ENCODE data around the gene RASD1.
A peak's percentile ranks its signal among the peaks of the same experiment; 100 is the strongest.
"Not testable (repeated sequence)": the region's sequence is repeated elsewhere in the genome, so short reads cannot be mapped to it uniquely, and the experiment has no call there.

The RASD1 gene

GRCh38 chr17:17495536-17496188, 533 bp downstream of the RASD1 start:
- DNase-seq, result peak; percentile 47

GRCh38 chr17:17494870-17495535, 1.2 kb downstream of the RASD1 start:
- DNase-seq, result peak; percentile 36

GRCh38 chr17:17494499-17494869, 1.7 kb downstream of the RASD1 start:
- DNase-seq, result no peak

- no peak for DNase-seq
Observed at GRCh38 chr17:17493986-17494466, 2.2 kb downstream of the RASD1 start.

GRCh38 chr17:17493249-17493985, 2.8 kb downstream of the RASD1 start:
- no peak for DNase-seq

GRCh38 chr17:17492571-17492970, 3.6 kb downstream of the RASD1 start:
- DNase-seq, result no peak

- DNase-seq, result no peak
Observed at GRCh38 chr17:17492085-17492484, 4.1 kb downstream of the RASD1 start.

- no peak for DNase-seq
Observed at GRCh38 chr17:17491546-17491988, 4.6 kb downstream of the RASD1 start.

GRCh38 chr17:17491031-17491471, 5.1 kb downstream of the RASD1 start:
- DNase-seq, result no peak

- no peak for DNase-seq
Observed at GRCh38 chr17:17487998-17488397, 8.2 kb downstream of the RASD1 start.

- DNase-seq, result not testable (repeated sequence)
Observed at GRCh38 chr17:17486416-17486815, 9.8 kb downstream of the RASD1 start.

- DNase-seq, result no peak
Observed at GRCh38 chr17:17485420-17485819, 10.8 kb downstream of the RASD1 start.

GRCh38 chr17:17484451-17484899, 11.7 kb downstream of the RASD1 start:
- no peak for DNase-seq

- DNase-seq, result no peak
Observed at GRCh38 chr17:17481860-17482259, 14.3 kb downstream of the RASD1 start.

GRCh38 chr17:17480593-17481148, 15.5 kb downstream of the RASD1 start:
- no peak for DNase-seq

- no peak for DNase-seq
Observed at GRCh38 chr17:17479209-17479608, 17.0 kb downstream of the RASD1 start.

GRCh38 chr17:17476865-17477467, 19.2 kb downstream of the RASD1 start, which contains the start of gene MED9:
TSS of gene MED9 (plus strand) at chr17:17477000. CDS start at chr17:17477042, 42 bp downstream.
- DNase-seq, result peak; percentile 95

- no peak for DNase-seq
Observed at GRCh38 chr17:17474341-17474740, 21.9 kb downstream of the RASD1 start.

- DNase-seq, result no peak
Observed at GRCh38 chr17:17472333-17472920, 23.8 kb downstream of the RASD1 start.

- no peak for DNase-seq
Observed at GRCh38 chr17:17469996-17470395, 26.2 kb downstream of the RASD1 start.

GRCh38 chr17:17469358-17469757, 26.8 kb downstream of the RASD1 start:
- no peak for DNase-seq

Measured in activated T-cell treated with anti-CD3 and anti-CD28 coated beads, Interleukin-2, amount 50 U/mL, for 1 hour (primary cell).